ENCODE measurements around the gene SMIM41. TPM values are rescaled to one million over a fixed set of nuclear protein-coding genes. Genes with fewer than 3 reads are reported as not detected.

The SMIM41 gene
- total and polyA plus RNA-seq, 3 experiments from 2014 or later, result not detected

DNA sequence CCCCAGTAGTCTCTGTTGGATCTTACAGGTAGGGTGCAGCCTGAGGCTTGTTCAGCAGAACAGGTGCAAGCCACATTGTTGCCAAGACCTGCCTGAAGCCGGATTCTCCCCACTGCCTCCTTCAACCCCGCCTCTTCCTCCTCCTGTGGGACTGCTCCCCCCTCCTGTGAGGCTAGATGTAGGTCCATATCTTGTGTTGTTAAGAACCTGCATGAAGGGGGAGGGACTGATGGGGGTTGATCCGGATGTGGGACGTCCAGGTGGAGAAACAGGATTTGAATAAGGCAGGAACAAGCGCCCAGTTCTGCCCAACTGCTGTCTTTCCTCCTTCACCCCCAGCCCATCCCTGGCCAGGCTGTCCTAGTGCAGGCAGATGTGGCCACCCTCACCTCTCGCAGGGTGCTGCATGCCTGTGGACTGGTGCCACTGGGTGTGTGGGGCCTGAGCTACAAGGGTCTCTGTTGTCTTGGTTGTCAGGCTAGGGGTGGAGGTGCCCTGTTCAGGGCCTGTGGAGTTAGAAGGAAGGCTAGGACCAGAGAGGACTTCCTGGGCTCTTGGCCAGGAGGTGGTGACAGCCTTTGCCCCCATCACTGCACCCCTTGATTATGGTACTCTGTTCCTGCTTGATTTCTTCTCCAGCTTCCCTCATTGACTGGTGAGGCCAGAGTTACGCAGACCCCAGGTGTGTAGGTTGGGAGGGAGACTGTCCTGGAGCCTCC, 26.9 kb upstream of the SMIM41 start:
- H3K9me3 Mint-ChIP-seq, result no peaks in the 10 kb centered on the region
- POLR2A ChIA-PET, result interaction anchor here (1.9 kb wide), 1 partner anchor 17 kb away, joined by 20 read pairs; the partner anchor contains the start of gene ATG101
- peaks cover 27% of the 10 kb centered on the region for H3K4me1 ChIP-seq (ENCODE audit: insufficient read depth, low read length)
- H3K27ac Mint-ChIP-seq, result peak overlapping the region; percentile 85 to 99 (median 98)
- H3K27me3 Mint-ChIP-seq, result peaks cover 0 to 4% of the 10 kb centered on the region in 2 donors
- peaks cover 0 to 3% (median 0%) of the 10 kb centered on the region in 3 donors for H3K36me3 Mint-ChIP-seq
- no peak overlapping the region for H3K4me3 ChIP-seq (ENCODE audit: low read length)
- CTCF ChIA-PET, result interaction anchor here (1.1 to 3.0 kb wide), 3 partner anchors 17 to 27 kb away, joined by 4 to 33 read pairs (median 11); partner anchors contain the start of gene ATG101
- peak overlapping the region; percentile 79 to 99 (median 94) for H3K4me3 Mint-ChIP-seq
- H3K9me3 ChIP-seq (ENCODE audit: low read length), result no peaks in the 10 kb centered on the region
- DNase-seq, result peak in 3 of 5 donors; percentile 21 to 40 (median 35)
- peaks cover 24 to 39% (median 28%) of the 10 kb centered on the region in 3 donors for H3K4me1 Mint-ChIP-seq
- no peaks in the 10 kb centered on the region for H3K27me3 ChIP-seq (ENCODE audit: insufficient read depth, low read length, poor library complexity, severe bottlenecking)
- no peaks in the 10 kb centered on the region for H3K36me3 ChIP-seq (ENCODE audit: insufficient read depth, low read length)
- no peak overlapping the region for H3K27ac ChIP-seq (ENCODE audit: low read depth, low read length)

DNA sequence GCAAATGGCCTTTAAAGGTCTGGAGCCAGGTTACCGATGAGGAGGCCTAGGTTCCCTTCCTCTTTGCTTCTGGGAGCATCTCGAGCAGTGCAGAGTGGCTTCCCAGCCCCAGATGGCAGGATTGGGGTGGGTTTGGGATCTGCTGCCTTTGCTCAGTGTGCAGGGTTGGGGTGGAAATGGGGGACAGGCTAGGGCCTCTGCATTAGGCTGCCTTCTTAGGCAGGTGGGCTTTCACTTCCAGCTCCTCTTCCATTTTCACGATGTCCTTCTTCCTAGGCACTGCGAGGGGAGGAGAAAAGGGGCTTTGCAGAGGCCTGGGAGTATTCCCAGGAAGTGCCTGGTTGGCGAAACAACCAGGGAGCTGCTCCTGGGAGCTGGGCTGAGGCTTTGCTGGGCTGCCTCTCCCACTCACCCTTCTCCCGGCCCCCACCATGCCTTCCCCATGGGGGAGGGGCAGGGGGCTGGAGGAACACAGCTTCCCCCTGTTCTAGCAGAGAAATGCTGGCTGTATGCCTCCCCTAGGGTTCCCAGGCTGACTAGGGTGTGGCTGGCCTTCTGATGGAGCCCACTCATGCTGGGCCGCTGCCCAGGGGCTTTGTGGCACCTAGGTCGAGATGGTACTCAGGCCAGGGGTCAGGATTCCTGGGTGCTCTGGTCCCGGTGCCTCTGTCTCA, 25.8 kb upstream of the SMIM41 start:
- Mint-ChIP-seq H3K4me3 (peak overlapping the region in 1 of 7 donors; percentile 79), H3K27me3 (peaks cover 0 to 4% of the 10 kb centered on the region in 2 donors), H3K4me1 (peaks cover 24 to 39% (median 28%) of the 10 kb centered on the region in 3 donors), H3K27ac (peak overlapping the region in 5 of 8 donors; percentile 85 to 99 (median 97)), H3K9me3 (no peaks in the 10 kb centered on the region), H3K36me3 (peaks cover 0 to 5% (median 0%) of the 10 kb centered on the region in 3 donors)
- H3K9me3 ChIP-seq (ENCODE audit: low read length), result no peaks in the 10 kb centered on the region
- no peak overlapping the region for H3K4me3 ChIP-seq (ENCODE audit: low read length)
- DNase-seq, result no peak
- CTCF ChIA-PET, result interaction anchor here (1.1 to 3.0 kb wide), 3 partner anchors 16 to 31 kb away, joined by 3 to 11 read pairs (median 10); partner anchors contain the start of gene ATG101
- H3K27me3 ChIP-seq (ENCODE audit: insufficient read depth, low read length, poor library complexity, severe bottlenecking), result no peaks in the 10 kb centered on the region
- H3K27ac ChIP-seq (ENCODE audit: low read depth, low read length), result no peak overlapping the region
- no peaks in the 10 kb centered on the region for H3K36me3 ChIP-seq (ENCODE audit: insufficient read depth, low read length)
- POLR2A ChIA-PET, result no interaction called here
- peaks cover 27% of the 10 kb centered on the region for H3K4me1 ChIP-seq (ENCODE audit: insufficient read depth, low read length)

DNA sequence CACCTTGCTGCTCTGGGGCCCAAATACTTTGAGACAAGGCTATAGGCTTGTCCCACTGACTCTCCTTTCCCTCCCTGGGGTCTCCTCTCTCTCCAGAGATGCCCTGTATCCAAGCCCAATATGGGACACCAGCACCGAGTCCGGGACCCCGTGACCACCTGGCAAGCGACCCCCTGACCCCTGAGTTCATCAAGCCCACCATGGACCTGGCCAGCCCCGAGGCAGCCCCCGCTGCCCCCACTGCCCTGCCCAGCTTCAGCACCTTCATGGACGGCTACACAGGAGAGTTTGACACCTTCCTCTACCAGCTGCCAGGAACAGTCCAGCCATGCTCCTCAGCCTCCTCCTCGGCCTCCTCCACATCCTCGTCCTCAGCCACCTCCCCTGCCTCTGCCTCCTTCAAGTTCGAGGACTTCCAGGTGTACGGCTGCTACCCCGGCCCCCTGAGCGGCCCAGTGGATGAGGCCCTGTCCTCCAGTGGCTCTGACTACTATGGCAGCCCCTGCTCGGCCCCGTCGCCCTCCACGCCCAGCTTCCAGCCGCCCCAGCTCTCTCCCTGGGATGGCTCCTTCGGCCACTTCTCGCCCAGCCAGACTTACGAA, 25.2 kb upstream of the SMIM41 start:
- Mint-ChIP-seq H3K9me3 (no peaks in the 10 kb centered on the region), H3K36me3 (peaks cover 0 to 5% (median 0%) of the 10 kb centered on the region in 3 donors), H3K4me3 (no peak overlapping the region), H3K4me1 (peaks cover 21 to 36% (median 25%) of the 10 kb centered on the region in 3 donors), H3K27me3 (peaks cover 0 to 4% of the 10 kb centered on the region in 2 donors), H3K27ac (peak overlapping the region in 4 of 8 donors; percentile 27 to 85 (median 70))
- no peaks in the 10 kb centered on the region for H3K36me3 ChIP-seq (ENCODE audit: insufficient read depth, low read length)
- DNase-seq, result no peak
- ChIA-PET CTCF (interaction anchor here (1.1 to 3.0 kb wide), 4 partner anchors 14 to 31 kb away, joined by 3 to 11 read pairs (median 7); partner anchors contain the start of gene ATG101), POLR2A (no interaction called here)
- no peaks in the 10 kb centered on the region for H3K9me3 ChIP-seq (ENCODE audit: low read length)
- H3K27ac ChIP-seq (ENCODE audit: low read depth, low read length), result no peak overlapping the region
- peaks cover 27% of the 10 kb centered on the region for H3K4me1 ChIP-seq (ENCODE audit: insufficient read depth, low read length)
- H3K4me3 ChIP-seq (ENCODE audit: low read length), result no peak overlapping the region
- no peaks in the 10 kb centered on the region for H3K27me3 ChIP-seq (ENCODE audit: insufficient read depth, low read length, poor library complexity, severe bottlenecking)

DNA sequence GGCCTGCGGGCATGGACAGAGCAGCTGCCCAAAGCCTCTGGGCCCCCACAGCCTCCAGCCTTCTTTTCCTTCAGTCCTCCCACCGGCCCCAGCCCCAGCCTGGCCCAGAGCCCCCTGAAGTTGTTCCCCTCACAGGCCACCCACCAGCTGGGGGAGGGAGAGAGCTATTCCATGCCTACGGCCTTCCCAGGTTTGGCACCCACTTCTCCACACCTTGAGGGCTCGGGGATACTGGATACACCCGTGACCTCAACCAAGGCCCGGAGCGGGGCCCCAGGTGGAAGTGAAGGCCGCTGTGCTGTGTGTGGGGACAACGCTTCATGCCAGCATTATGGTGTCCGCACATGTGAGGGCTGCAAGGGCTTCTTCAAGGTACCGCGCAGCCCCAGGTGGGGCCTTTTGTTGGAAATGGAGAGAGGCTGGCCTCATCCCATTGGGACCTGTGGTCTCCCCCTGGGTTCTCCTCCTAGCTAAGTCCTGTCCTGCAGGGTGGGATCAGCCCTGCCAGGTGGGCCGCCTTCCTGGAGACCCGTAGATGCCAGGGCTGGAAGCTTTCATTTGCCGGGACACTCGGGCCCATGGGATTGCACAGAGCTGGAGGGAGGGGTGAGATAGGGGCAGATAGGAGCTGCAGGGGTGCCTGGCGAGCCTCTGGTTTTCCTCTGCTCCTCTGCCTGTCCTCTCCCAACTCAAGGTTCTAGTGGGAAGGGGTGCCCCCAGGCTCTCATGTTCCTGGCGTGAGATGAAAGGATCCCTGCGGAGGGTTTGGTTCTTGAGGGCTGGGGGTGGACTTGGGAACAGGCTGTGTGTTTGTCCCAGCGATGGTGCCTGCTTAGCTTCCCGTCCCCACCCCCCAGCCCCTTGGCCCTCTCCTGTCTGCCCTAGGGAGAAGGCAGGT, 24.4 kb upstream of the SMIM41 start:
- Mint-ChIP-seq H3K27me3 (peaks cover 0 to 4% of the 10 kb centered on the region in 2 donors), H3K36me3 (peaks cover 0 to 5% (median 0%) of the 10 kb centered on the region in 3 donors), H3K27ac (peak overlapping the region in 1 of 8 donors; percentile 75), H3K9me3 (no peaks in the 10 kb centered on the region), H3K4me3 (no peak overlapping the region), H3K4me1 (peaks cover 15 to 29% (median 17%) of the 10 kb centered on the region in 3 donors)
- H3K36me3 ChIP-seq (ENCODE audit: insufficient read depth, low read length), result no peaks in the 10 kb centered on the region
- no peak overlapping the region for H3K27ac ChIP-seq (ENCODE audit: low read depth, low read length)
- H3K27me3 ChIP-seq (ENCODE audit: insufficient read depth, low read length, poor library complexity, severe bottlenecking), result no peaks in the 10 kb centered on the region
- CTCF ChIA-PET, result interaction anchor here (1.2 to 3.0 kb wide), 5 partner anchors 12 to 32 kb away, joined by 3 to 11 read pairs (median 4); no protein-coding TSS in a partner anchor
- H3K9me3 ChIP-seq (ENCODE audit: low read length), result no peaks in the 10 kb centered on the region
- DNase-seq, result no peak
- POLR2A ChIA-PET, result no interaction called here
- H3K4me3 ChIP-seq (ENCODE audit: low read length), result no peak overlapping the region
- H3K4me1 ChIP-seq (ENCODE audit: insufficient read depth, low read length), result peaks cover 23% of the 10 kb centered on the region

DNA sequence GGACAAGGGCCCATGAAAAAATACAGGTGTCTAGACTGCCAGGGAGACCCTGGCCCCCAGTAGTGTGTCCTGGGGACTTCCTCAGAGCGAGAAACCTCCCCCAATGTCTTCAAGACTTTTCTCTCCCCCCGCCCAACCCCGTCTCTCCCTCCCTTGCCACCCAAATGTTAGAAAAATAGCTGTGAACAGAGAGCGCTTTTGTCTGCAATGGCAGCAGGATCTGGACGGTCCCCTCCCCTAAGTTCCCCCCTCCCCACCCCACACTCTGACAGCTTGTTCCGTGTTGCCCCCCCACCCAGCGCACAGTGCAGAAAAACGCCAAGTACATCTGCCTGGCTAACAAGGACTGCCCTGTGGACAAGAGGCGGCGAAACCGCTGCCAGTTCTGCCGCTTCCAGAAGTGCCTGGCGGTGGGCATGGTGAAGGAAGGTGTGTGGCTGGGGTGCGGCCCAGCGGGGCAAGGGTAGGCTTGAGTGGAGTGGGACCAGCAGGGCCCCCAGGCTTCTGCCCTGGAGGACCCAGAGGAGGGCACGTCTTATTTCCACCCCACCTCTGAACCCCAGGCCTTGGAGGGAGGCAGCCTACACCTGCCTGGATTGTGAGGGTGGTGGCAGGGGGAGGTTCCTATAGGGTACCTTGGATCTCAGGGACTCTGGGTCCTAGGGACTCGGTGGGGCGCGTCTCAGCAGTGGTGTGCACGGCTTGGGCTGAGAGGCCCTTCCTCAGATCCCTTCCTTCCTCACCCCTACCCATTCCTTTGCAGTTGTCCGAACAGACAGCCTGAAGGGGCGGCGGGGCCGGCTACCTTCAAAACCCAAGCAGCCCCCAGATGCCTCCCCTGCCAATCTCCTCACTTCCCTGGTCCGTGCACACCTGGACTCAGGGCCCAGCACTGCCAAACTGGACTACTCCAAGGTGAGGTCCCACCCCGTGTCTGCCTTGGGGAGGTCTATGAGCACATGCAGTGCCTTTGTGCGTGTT, 23.5 kb upstream of the SMIM41 start:
- peaks cover 15% of the 10 kb centered on the region for H3K4me1 ChIP-seq (ENCODE audit: insufficient read depth, low read length)
- H3K27ac Mint-ChIP-seq, result no peak overlapping the region
- ChIA-PET POLR2A (no interaction called here), CTCF (interaction anchor here (0.9 to 3.0 kb wide), 7 partner anchors 11 to 33 kb away, joined by 3 to 11 read pairs (median 4); no protein-coding TSS in a partner anchor)
- no peaks in the 10 kb centered on the region for H3K36me3 ChIP-seq (ENCODE audit: insufficient read depth, low read length)
- no peaks in the 10 kb centered on the region for H3K9me3 ChIP-seq (ENCODE audit: low read length)
- peaks cover 10 to 22% (median 14%) of the 10 kb centered on the region in 3 donors for H3K4me1 Mint-ChIP-seq
- DNase-seq, result no peak
- no peaks in the 10 kb centered on the region for H3K9me3 Mint-ChIP-seq
- no peak overlapping the region for H3K4me3 ChIP-seq (ENCODE audit: low read length)
- H3K27me3 ChIP-seq (ENCODE audit: insufficient read depth, low read length, poor library complexity, severe bottlenecking), result no peaks in the 10 kb centered on the region
- H3K27ac ChIP-seq (ENCODE audit: low read depth, low read length), result no peak overlapping the region
- peaks cover 0 to 4% of the 10 kb centered on the region in 2 donors for H3K27me3 Mint-ChIP-seq
- peak overlapping the region in 1 of 7 donors; percentile 8 for H3K4me3 Mint-ChIP-seq
- peaks cover 0 to 5% (median 0%) of the 10 kb centered on the region in 3 donors for H3K36me3 Mint-ChIP-seq

DNA sequence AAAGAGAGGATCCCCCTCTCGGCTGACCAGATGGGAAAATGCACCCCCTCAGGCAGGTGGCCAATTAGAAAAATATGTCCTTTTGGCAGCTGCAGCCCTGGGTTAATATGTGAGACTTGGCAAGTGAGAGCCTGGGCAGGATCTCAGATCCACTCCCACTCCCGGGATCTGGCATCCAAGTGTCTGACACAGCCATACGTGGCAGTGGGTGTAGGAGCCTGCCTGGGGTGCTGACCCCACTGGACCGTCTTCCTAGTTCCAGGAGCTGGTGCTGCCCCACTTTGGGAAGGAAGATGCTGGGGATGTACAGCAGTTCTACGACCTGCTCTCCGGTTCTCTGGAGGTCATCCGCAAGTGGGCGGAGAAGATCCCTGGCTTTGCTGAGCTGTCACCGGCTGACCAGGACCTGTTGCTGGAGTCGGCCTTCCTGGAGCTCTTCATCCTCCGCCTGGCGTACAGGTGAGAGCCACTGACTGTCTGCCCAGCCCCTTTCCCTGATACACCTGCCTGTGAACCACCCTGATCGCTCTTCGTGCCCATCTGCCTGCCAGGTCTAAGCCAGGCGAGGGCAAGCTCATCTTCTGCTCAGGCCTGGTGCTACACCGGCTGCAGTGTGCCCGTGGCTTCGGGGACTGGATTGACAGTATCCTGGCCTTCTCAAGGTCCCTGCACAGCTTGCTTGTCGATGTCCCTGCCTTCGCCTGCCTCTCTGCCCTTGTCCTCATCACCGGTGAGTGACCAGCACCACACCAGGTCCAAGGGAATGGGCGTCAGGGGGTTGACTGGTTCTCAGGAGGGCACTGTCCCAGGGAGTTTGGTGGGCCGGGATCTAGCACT, 22.5 kb upstream of the SMIM41 start:
- H3K9me3 Mint-ChIP-seq, result no peaks in the 10 kb centered on the region
- no peak overlapping the region for H3K27ac ChIP-seq (ENCODE audit: low read depth, low read length)
- H3K4me3 Mint-ChIP-seq, result no peak overlapping the region
- ChIA-PET POLR2A (no interaction called here), CTCF (interaction anchor here (0.8 to 1.8 kb wide), 6 partner anchors 25 to 37 kb away, joined by 3 to 5 read pairs (median 4); no protein-coding TSS in a partner anchor)
- H3K4me1 ChIP-seq (ENCODE audit: insufficient read depth, low read length), result peaks cover 9% of the 10 kb centered on the region
- no peaks in the 10 kb centered on the region for H3K9me3 ChIP-seq (ENCODE audit: low read length)
- H3K27me3 Mint-ChIP-seq, result peaks cover 0 to 3% of the 10 kb centered on the region in 2 donors
- no peak overlapping the region for H3K4me3 ChIP-seq (ENCODE audit: low read length)
- no peak for DNase-seq
- peaks cover 8 to 12% (median 8%) of the 10 kb centered on the region in 3 donors for H3K4me1 Mint-ChIP-seq
- no peak overlapping the region for H3K27ac Mint-ChIP-seq
- no peaks in the 10 kb centered on the region for H3K36me3 ChIP-seq (ENCODE audit: insufficient read depth, low read length)
- H3K27me3 ChIP-seq (ENCODE audit: insufficient read depth, low read length, poor library complexity, severe bottlenecking), result no peaks in the 10 kb centered on the region
- peaks cover 0 to 1% (median 0%) of the 10 kb centered on the region in 3 donors for H3K36me3 Mint-ChIP-seq
